ENCODE measurements around the gene SEC24D.
A peak's percentile ranks its signal among the peaks of the same experiment; 100 is the strongest.
"Not testable (repeated sequence)": the region's sequence is repeated elsewhere in the genome, so short reads cannot be mapped to it uniquely, and the experiment has no call there.

Gene SEC24D

DNA sequence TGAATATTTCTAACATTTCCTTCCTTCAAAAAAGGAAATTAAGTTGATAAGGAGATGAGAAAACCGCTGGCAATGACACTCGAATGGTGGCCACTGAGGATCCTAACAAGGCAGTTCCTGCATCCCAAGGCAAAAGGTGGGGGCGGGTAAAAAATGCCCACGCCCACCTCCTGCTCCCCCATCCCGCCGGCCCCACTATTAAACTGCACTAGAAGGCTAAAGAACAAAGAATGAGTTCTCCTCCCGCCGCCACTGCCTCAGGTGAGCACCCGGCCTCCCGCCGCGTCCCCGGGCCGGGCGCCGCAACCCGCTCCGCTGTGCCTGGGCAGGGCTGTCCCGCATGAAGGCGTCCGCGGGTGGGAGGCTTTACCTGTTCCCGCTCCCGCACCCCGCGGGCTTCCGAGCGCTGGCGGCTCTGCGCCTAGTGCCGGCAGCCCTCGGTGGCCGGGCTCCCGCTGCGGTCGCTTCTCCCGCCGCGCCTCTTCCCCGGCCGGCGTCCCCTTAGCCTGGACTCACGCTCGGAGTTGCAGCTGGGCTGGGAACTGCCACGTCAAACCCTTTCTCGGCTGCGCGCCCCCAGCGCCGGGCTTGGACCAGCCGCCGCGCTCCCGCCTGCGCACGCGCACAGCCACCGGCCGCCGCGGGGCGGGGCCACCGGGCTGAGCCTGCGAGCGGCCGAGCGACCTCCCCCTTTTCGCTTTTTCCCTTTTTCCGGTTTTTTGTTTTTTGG lies at the start of gene SEC24D:
SEC24D (minus strand) TSS at position 556 of the 730 bp plus-strand sequence. CDS start 2,430 bp downstream, outside the sequence.
- DNase-seq, result peak; percentile 73

DNA sequence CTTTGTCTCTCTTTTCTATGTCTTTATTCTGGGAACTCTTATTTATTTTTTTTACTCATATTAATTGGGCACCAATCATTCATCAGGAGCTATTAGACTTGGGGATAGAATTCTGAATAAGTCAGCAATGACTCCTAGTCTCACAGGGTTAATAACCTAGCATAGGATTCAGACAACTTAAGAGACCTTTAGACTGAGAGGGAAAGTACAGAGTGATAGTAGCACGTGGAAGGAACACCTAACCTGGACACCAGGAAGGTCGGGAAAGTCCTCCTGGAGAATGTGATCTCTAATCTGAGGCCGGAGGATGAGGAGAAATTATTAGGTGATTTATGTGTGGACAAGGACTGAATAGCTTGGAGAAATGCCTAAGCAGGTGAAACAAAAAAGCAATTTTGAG lies 48.8 kb upstream of the SEC24D start:
- DNase-seq, result no peak

GRCh38 chr4:118883861-118884260 lies 47.9 kb upstream of the SEC24D start:
- DNase-seq, result no peak

DNA sequence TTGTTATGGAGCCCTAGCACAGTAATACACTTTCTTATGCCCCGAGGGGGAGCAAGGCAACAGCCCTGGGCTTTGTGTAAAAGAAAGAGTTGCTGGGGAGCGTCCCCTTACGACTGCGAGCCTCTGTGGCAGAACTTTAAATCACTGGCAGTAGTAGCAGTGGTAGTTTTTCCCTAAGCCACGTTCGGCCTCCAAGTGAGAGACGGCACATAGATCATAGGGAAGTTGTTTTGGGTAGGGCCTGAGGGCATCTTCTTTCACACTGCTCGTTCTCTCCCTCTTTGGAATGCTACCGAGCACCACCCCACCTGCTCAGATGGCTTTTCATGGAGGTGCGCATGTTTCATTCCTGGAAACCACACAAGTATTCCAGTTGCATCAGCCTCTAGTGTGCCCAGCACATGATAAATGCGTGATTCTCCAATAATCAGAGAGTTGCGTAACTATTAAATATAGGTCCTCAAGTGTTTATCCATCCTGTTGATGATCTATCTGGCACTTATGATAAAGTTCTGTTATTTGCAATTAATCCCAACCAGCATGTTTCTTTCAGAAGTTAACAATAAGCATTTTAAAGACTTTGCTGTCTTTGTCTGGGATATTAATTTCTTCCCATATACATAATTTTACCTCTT lies 45.7 kb upstream of the SEC24D start:
- no peak for DNase-seq

GRCh38 chr4:118879409-118879808 lies 43.5 kb upstream of the SEC24D start:
- no peak for DNase-seq

DNA sequence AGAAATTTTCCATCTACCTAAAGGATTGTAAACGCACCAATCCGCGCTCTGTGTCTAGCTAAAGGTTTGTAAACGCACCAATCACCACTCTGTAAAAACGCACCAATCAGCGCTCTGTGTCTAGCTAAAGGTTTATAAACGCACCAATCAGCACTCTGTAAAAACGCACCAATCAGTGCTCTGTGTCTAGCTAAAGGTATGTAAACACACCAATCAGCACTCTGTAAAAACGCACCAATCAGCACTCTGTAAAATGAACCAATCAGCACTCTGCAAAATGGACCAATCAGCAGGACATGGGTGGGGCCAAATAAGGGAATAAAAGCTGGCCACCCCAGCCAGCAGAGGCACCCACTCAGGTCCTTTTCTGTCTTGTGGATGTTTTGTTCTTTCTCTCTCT lies 42.6 kb upstream of the SEC24D start:
- DNase-seq, result not testable (repeated sequence)

GRCh38 chr4:118877797-118878196 lies 41.9 kb upstream of the SEC24D start:
- DNase-seq, result no peak

GRCh38 chr4:118872181-118872580 lies 36.3 kb upstream of the SEC24D start:
- DNase-seq, result no peak

DNA sequence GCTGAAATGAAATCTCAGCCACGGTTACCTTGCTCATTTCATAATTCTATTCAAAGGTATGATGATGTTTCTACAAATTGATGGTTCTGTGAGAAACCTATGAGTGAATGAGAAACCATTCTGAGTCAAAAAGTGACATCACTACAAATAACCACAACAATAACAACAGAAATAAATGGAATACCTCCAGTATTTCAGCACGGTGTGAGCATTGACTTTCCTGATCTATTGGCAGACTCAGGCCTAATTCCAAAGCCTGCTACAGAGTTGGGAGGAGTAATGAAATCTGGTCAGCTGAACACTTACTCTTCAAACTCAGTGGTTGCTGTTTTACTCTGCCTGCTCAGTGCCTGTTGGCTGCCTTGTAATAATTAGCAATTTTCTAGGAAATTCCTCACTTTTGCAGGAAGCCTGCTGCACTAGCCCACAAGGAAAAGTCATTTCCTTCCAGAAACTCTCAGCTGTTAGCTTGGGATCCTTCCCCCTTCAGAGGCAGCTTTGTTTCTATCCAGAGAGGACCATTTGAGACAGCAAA lies 33.9 kb upstream of the SEC24D start:
- DNase-seq, result no peak

DNA sequence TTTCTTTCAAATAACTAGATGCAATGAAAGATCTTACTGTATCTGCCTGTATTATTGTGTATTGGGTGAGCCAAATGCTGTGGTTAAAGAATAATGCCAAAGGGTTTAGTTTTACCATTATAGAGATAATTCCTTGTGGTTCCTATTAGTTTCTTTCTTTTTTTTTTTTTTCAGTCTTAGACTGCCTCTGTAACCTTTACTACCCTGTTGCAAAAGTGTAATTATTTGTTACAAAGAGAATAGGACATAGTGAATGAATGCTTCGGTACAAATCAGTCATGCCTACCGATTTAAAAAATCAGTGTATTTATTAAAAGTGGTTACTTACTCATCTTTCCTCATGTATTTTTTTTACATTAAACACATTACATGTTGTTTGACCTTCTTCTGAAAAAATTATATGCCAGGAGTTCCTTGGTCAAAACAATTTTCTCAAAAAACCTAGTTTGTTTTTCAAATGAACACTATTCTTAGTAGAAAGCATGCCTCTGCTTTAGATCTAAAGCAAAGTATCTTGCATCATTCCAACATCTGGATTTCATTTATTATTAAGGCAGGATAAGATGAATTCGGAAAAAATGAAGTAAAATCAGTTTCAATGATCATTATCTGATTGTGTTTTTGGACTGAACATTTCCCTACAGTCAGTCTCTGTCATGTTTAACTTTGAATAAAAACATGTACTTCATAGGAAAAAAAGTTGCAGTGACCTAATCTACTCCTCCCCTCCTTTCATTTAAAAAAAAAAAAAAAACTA lies 31.6 kb upstream of the SEC24D start:
- no peak for DNase-seq

DNA sequence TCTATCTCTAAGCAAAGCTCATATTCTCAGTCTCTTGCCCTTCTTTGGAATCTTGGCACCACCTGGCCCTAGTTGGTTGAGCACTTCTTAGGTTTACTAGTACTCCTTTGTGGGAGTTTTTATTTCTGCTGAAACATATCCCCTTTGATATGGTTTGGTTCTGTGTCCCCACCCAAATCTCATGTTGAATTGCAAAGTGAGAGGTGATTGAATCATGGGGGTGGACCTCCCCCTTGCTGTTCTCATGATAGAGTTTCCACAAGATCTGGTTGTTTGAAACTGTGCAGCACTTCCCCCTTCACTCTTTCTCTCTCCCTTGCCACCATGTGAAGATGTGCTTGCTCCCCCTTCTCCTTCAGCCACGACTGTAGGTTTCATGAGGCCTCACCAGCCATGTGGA lies 30.5 kb upstream of the SEC24D start:
- no peak for DNase-seq

- peak; percentile 17 for DNase-seq
Measured at GRCh38 chr4:118865091-118865708, 29.3 kb upstream of the SEC24D start.

GRCh38 chr4:118858779-118859178 lies 22.9 kb upstream of the SEC24D start:
- DNase-seq, result no peak

GRCh38 chr4:118857760-118858159 lies 21.8 kb upstream of the SEC24D start:
- no peak for DNase-seq

DNA sequence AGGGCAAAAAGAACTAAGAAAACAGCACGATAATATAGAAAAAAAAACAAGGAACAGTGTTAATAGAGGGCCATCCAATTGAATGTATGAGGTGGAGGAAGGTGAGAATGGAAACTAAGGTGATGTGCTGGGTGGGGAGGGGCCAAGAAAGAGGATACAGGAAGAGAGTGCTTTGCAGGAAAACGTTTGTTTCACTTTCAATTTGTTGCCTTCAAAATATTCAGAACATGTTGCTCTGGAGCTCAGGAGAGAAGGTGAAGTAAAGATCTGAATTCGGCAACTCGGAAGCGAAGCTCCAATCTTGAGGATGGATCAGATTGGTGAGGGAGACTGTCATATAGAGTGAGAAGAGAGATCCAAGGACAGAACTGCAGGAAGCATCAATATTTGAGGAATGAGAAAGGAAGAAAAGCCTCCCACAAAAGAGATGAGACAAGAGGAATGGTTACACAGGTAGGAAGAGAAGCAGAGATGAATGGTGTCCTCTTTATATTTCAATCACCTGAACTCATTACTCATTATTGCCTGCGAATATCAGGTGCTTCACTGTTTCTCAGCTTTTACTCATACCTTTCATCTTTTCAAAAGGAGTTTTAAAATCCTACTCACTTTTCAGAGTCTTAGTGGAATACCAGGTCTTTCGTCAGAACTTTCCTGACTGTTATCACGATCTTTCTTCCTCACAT lies 14.7 kb upstream of the SEC24D start:
- no peak for DNase-seq

GRCh38 chr4:118849867-118850487 lies 14.1 kb upstream of the SEC24D start:
- DNase-seq, result no peak

- DNase-seq, result no peak
Measured at GRCh38 chr4:118848901-118849300, 13.0 kb upstream of the SEC24D start.

- no peak for DNase-seq
Measured at GRCh38 chr4:118848242-118848641, 12.3 kb upstream of the SEC24D start.

GRCh38 chr4:118846979-118847378 lies 11.1 kb upstream of the SEC24D start:
- DNase-seq, result no peak

DNA sequence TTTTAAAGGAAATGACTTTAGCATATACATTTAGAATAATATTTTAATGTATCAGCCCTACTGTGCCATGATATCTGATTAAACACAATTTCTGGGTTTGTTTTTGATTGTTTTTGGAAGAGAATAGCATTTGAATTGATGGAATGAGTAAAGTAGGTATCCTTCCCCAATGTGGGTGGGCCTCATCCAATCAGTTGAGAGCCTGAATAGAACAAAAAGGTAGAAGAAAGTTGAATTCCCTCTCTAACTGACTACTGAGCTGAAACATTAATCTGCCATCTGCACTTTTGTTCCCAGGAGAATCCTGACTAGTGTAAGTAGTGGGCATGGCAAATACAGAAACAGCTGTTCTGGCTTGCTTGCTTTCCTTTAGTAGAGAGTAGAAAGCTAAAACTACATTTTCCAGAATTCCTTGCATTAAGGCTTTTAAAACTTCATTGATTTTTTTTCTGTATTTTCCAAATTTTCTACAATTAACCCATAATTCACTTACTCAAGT lies 9.7 kb upstream of the SEC24D start:
- no peak for DNase-seq

DNA sequence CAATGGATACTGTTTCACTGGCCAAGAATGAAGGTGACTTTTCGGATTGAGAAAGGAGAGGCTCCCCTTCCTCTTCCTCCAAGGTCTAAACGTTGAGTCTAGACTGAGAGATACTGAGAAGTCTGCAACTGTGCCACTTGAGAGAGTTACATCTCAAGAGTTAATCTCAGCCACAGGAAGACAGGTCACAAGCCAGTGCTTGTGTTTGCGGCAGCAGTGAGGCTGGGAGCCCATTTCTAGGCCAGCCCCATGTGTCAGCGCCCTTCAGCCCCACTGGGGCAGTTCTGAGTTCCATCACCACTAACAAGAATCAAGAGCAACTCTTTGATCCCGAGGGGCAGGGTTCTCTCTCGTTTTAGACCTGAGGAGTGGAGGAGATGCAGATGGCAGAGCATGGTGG lies 7.3 kb upstream of the SEC24D start:
- no peak for DNase-seq

- DNase-seq, result no peak
Measured at GRCh38 chr4:118842055-118842454, 6.1 kb upstream of the SEC24D start.

All from 8988T (cell line).